Smooth muscle cell (in vitro differentiated cells): ENCODE data around the gene CDK6. TPM values are rescaled to one million over a fixed set of nuclear protein-coding genes. Genes with fewer than 3 reads are reported as not detected.
"Not testable (repeated sequence)": the region's sequence is repeated elsewhere in the genome, so short reads cannot be mapped to it uniquely, and the experiment has no call there.

ENCODE experiments used
- DNase-seq: peaks from one replicate; lab custom pipeline; 2025; ENCODE audit not compliant: unreplicated experiment; lab: John Stamatoyannopoulos, UW
- H2AFZ ChIP-seq: fragments of 200-600 bp; sonication (generic); 2 replicates; pipeline ENCODE4 v1.6.0; 2016; ENCODE audit warnings: antibody characterized with exemption, low read depth, mild to moderate bottlenecking
- H3F3A ChIP-seq: fragments of 200-600 bp; sonication (generic); 2 replicates; pipeline ENCODE4 v1.6.0; 2017; ENCODE audit warnings: antibody characterized with exemption, low read depth
- H3K27ac ChIP-seq: fragments of 200-600 bp; sonication (generic); 2 replicates; pipeline ENCODE4 v1.5.1; 2016; ENCODE audit warnings: low read depth, mild to moderate bottlenecking
- H3K27me3 ChIP-seq: fragments of 200-600 bp; sonication (generic); 2 replicates; pipeline ENCODE4 v1.6.1; 2016; ENCODE audit warnings: low read depth, mild to moderate bottlenecking
- H3K36me3 ChIP-seq: fragments of 200-600 bp; sonication (generic); 2 replicates; pipeline ENCODE4 v1.5.1; 2016; ENCODE audit warnings: low read depth
- H3K4me1 ChIP-seq: fragments of 200-600 bp; sonication (generic); 2 replicates; pipeline ENCODE4 v1.5.1; 2016; ENCODE audit warnings: low read depth
- H3K4me2 ChIP-seq: fragments of 200-600 bp; sonication (generic); 2 replicates; pipeline ENCODE4 v1.6.0; 2016; ENCODE audit warnings: mild to moderate bottlenecking
- H3K4me3 ChIP-seq: fragments of 200-600 bp; sonication (generic); 2 replicates; pipeline ENCODE4 v1.5.1; 2016; ENCODE audit warnings: mild to moderate bottlenecking
- H3K79me2 ChIP-seq: fragments of 200-600 bp; sonication (generic); 2 replicates; pipeline ENCODE4 v1.6.0; 2016; ENCODE audit warnings: low read depth, mild to moderate bottlenecking
- H3K9ac ChIP-seq: fragments of 200-600 bp; sonication (generic); 2 replicates; pipeline ENCODE4 v1.6.0; 2016; ENCODE audit warnings: low read depth
- H3K9me3 ChIP-seq: fragments of 200-600 bp; sonication (generic); replicated peaks from 2 replicates; pipeline ENCODE4 v1.5.1; 2016; ENCODE audit warnings: low read depth
- H4K20me1 ChIP-seq: fragments of 200-600 bp; sonication (generic); 2 replicates; pipeline ENCODE4 v1.6.0; 2016; ENCODE audit warnings: low read depth
- CTCF ChIP-seq: fragments of 200-600 bp; sonication (generic); IDR thresholded peaks from 2 replicates; pipeline ENCODE4 v1.5.1; 2017; ENCODE audit warnings: borderline replicate concordance, mild to moderate bottlenecking, antibody characterized with exemption; ENCODE audit not compliant: insufficient read depth, poor library complexity, severe bottlenecking
- WGBS: methylation state at CpG from one replicate; pipeline ENCODE4 v1.1.7; 2016; ENCODE audit warnings: low lambda C conversion rate; 5-methylcytosine and 5-hydroxymethylcytosine counted together
- polyA plus RNA-seq: library from polyadenylated mRNA; unstranded; fragments of >200 nt; fragmentation: Nextera tagmentation; extraction: Ambion mirVana; gene quantifications from 2 replicates; pipeline ENCODE4 v1.2.1, GENCODE V29; 2016
- total RNA-seq: library from RNA; depleted of rRNA; stranded (reverse); fragments of >200 nt; gene quantifications from 2 replicates; pipeline ENCODE4 v1.2.3, GENCODE V29; 2014

Gene CDK6
- total RNA-seq (99.2 and 118 TPM in 2 replicates), polyA plus RNA-seq (26.7 and 34.2 TPM in 2 replicates)

- Histone ChIP-seq H3K27ac (peak within 1 kb of the TSS; percentile 87), H2AFZ (peak within 1 kb of the TSS; percentile 82), H3K9ac (peak within 1 kb of the TSS; percentile 84), H3K4me2 (peak within 1 kb of the TSS; percentile 97), H3K36me3 (no peaks in the 10 kb centered on the region), H3K9me3 (no peaks in the 10 kb centered on the region), H3K27me3 (no peaks in the 10 kb centered on the region), H4K20me1 (peaks cover 12% of the 10 kb centered on the region), H3K4me1 (peaks cover 14% of the 10 kb centered on the region), H3F3A (peaks cover 5% of the 10 kb centered on the region), H3K79me2 (peaks cover 26% of the 10 kb centered on the region), H3K4me3 (peak within 1 kb of the TSS; percentile 91)
- peak; percentile 63 for DNase-seq
- no peak for TF ChIP-seq CTCF
- WGBS = 0% methylated on average over 17 of the region's 54 CpGs
Observed at GRCh38 chr7:92836489-92836999, at the start of gene CDK6. Gene CDK6, minus strand, starts transcription at chr7:92836573. Its CDS starts 3,250 bp downstream, at chr7:92833323.

- not testable (repeated sequence) for H3K4me2 ChIP-seq, H2AFZ ChIP-seq, H3K27me3 ChIP-seq, H3K79me2 ChIP-seq, H3K36me3 ChIP-seq, H3K9me3 ChIP-seq, H3F3A ChIP-seq, DNase-seq, H3K4me3 ChIP-seq, H3K27ac ChIP-seq, H3K4me1 ChIP-seq, H4K20me1 ChIP-seq, H3K9ac ChIP-seq
- WGBS = 88% methylated on average over 2 of the region's 2 CpGs
Observed at GRCh38 chr7:92886039-92886438, 49.7 kb upstream of the CDK6 start.

DNA sequence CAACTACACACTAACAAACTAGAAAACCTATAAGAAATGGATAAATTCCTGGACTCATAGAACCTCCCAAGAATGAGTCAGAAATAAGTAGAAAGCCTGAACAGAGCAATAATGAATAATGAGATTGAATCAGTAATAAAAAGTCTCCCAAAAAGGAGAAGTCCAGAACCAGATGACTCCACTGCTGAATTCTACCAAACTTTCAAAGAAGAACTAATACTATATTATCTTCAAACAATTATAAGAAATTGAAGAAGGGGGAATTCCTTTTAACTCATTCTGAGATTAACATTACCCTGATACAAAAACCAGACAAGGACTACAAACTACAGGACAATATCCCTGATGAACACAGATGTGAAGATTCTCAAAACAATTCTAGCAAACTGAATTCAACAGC is 47.8 kb upstream of the CDK6 start:
- H2AFZ ChIP-seq = no peak overlapping the region
- no peaks in the 10 kb centered on the region for H3F3A ChIP-seq
- H3K9ac ChIP-seq = no peak overlapping the region
- DNase-seq = no peak
- H3K27me3 ChIP-seq = no peaks in the 10 kb centered on the region
- no peak overlapping the region for H3K4me3 ChIP-seq
- no peak for TF ChIP-seq CTCF
- H3K27ac ChIP-seq = no peak overlapping the region
- no peaks in the 10 kb centered on the region for H3K36me3 ChIP-seq
- H3K4me1 ChIP-seq = no peaks in the 10 kb centered on the region
- H4K20me1 ChIP-seq = no peaks in the 10 kb centered on the region
- H3K79me2 ChIP-seq = no peaks in the 10 kb centered on the region
- H3K4me2 ChIP-seq = no peak overlapping the region
- H3K9me3 ChIP-seq = no peaks in the 10 kb centered on the region

GRCh38 chr7:92882760-92883159 is 46.4 kb upstream of the CDK6 start:
- 91% methylated on average over 1 of the region's 1 CpG for WGBS

More at GRCh38 chr7:92882760-92883159, 46.4 kb upstream of the CDK6 start:
- Histone ChIP-seq H3K27ac (no peak overlapping the region), H3F3A (no peaks in the 10 kb centered on the region), H3K4me3 (no peak overlapping the region), H3K27me3 (no peaks in the 10 kb centered on the region), H3K9me3 (no peaks in the 10 kb centered on the region), H3K79me2 (no peaks in the 10 kb centered on the region), H2AFZ (no peak overlapping the region), H3K4me1 (no peaks in the 10 kb centered on the region), H4K20me1 (no peaks in the 10 kb centered on the region), H3K36me3 (no peaks in the 10 kb centered on the region), H3K9ac (no peak overlapping the region), H3K4me2 (no peak overlapping the region)
- no peak for TF ChIP-seq CTCF
- DNase-seq = no peak
